Natural killer cell (primary cell): ENCODE results near the gene GSTK1. TPM values are rescaled to one million over a fixed set of nuclear protein-coding genes. Genes with fewer than 3 reads are reported as not detected.

ENCODE experiments used
- ATAC-seq, 3 donors: fragments of 150-1000 bp in 2 of 3; fragments of 200-7000 bp in 1 of 3; cut with Tn5 transposase; 1 replicate in 1 of 3; 2 replicates in 2 of 3; pipeline ENCODE4 v1.10.0; 2021; ENCODE audit warnings: mild to moderate bottlenecking in 2 of 3, moderate library complexity in 2 of 3
- DNase-seq, 2 donors: peaks; one replicate each; pipeline versions ENCODE4 v3.0.0 to v3.0.0-alpha.2; 2013 to 2021; ENCODE audit warnings: mixed read lengths in 1 of 2
- H3K27ac ChIP-seq: one replicate; pipeline ENCODE4 v1.5.1; 2013; ENCODE audit warnings: mild to moderate bottlenecking, low read length
- H3K27me3 ChIP-seq: one replicate; pipeline ENCODE4 v1.6.1; 2013; ENCODE audit warnings: low read length; ENCODE audit not compliant: control insufficient read depth, insufficient read depth
- H3K36me3 ChIP-seq: one replicate; pipeline ENCODE4 v1.6.1; 2013; ENCODE audit warnings: low read length; ENCODE audit not compliant: control insufficient read depth, insufficient read depth
- H3K4me1 ChIP-seq: one replicate; pipeline ENCODE4 v1.6.1; 2013; ENCODE audit warnings: low read length; ENCODE audit not compliant: control insufficient read depth, insufficient read depth
- H3K4me3 ChIP-seq: one replicate; pipeline ENCODE4 v1.5.1; 2013; ENCODE audit warnings: low read length
- H3K9me3 ChIP-seq: one replicate; pipeline ENCODE4 v1.6.1; 2013; ENCODE audit warnings: low read length; ENCODE audit not compliant: control insufficient read depth, insufficient read depth
- H3K27ac Mint-ChIP-seq, 2 donors: one replicate each; pipeline ENCODE4 v1.8.0; 2022; ENCODE audit warnings: mild to moderate bottlenecking in 2 of 2, mixed read lengths in 2 of 2, moderate library complexity in 1 of 2
- H3K27me3 Mint-ChIP-seq, 2 donors: one replicate each; pipeline ENCODE4 v1.8.0; 2022; ENCODE audit warnings: low read depth in 2 of 2, mixed read lengths in 2 of 2
- H3K36me3 Mint-ChIP-seq: one replicate; pipeline ENCODE4 v1.8.0; 2022; ENCODE audit warnings: mixed read lengths
- H3K4me1 Mint-ChIP-seq, 2 donors: one replicate each; pipeline ENCODE4 v1.8.0; 2022; ENCODE audit warnings: mixed read lengths in 2 of 2
- H3K4me3 Mint-ChIP-seq: one replicate; pipeline ENCODE4 v1.8.0; 2022; ENCODE audit warnings: mild to moderate bottlenecking, moderate library complexity, mixed read lengths
- H3K9me3 Mint-ChIP-seq, 2 donors: one replicate each; pipeline ENCODE4 v1.8.0; 2022; ENCODE audit warnings: mixed read lengths in 2 of 2
- CTCF ChIP-seq: fragments of 200-600 bp; IDR thresholded peaks from one replicate; pipeline ENCODE4 v1.8.0; 2022; ENCODE audit warnings: antibody characterized with exemption
- WGBS: methylation state at CpG from one replicate; pipeline ENCODE4 v1.1.7; 2013; ENCODE audit warnings: missing lambda C conversion rate; ENCODE audit not compliant: insufficient coverage; 5-methylcytosine and 5-hydroxymethylcytosine counted together
- intact Hi-C: fragments of 100-400 bp; cut with micrococcal nuclease; formaldehyde crosslinking; loops from one replicate; pipeline ENCODE4 v1.14.2; 2022
- total RNA-seq, 4 donors: library from RNA; stranded (reverse); fragments of 120-200 nt in 1 of 4; gene quantifications; one replicate each; pipeline versions ENCODE4 v1.2.3 to v1.2.4, GENCODE V29; 2013 to 2022

Gene GSTK1
- total RNA-seq, 3 donors from 2014 or later (not counting 1 experiment from before 2014, with no cell fraction given) = 159 to 215 (median 181) TPM

GRCh38 chr7:143280160-143280559 is 16.9 kb downstream of the GSTK1 start:
- ATAC-seq = no peak
- H3K4me1 Mint-ChIP-seq = peaks cover 0 to 11% of the 10 kb centered on the region in 2 donors

DNA sequence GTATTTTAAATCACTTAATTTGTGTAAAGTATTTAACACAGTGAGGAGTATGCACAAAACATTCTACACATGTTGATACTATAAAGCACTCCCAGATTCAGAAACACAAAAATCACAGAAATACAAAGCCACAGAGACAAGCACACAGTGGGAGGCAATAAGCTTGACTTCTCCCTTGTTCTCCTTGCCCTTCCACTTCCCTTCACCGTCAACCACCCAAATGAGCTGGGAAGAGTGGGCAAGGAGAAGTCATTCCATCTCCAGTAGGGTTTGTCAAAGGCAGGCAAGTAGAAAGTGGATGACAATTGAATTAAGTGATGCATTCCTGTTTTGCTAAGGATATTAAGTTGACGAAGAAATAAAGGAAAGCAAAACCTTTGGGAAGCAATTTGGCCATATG is 17.3 kb downstream of the GSTK1 start:
- TF ChIP-seq CTCF = no peak
- Histone ChIP-seq H3K27me3 (no peaks in the 10 kb centered on the region), H3K4me3 (no peak overlapping the region), H3K36me3 (no peaks in the 10 kb centered on the region), H3K9me3 (no peaks in the 10 kb centered on the region), H3K4me1 (no peaks in the 10 kb centered on the region), H3K27ac (no peak overlapping the region)
- 100% methylated on average over 1 of the region's 2 CpGs for WGBS
- Mint-ChIP-seq H3K27me3 (no peaks in the 10 kb centered on the region), H3K36me3 (no peaks in the 10 kb centered on the region), H3K27ac (no peak overlapping the region), H3K9me3 (no peaks in the 10 kb centered on the region), H3K4me1 (peaks cover 0 to 11% of the 10 kb centered on the region in 2 donors), H3K4me3 (no peak overlapping the region)
- intact Hi-C loops = no loop called here
- DNase-seq = no peak
- no peak for ATAC-seq

More at GRCh38 chr7:143280160-143280559, 16.9 kb downstream of the GSTK1 start:
- TF ChIP-seq CTCF = no peak
- H3K36me3 Mint-ChIP-seq = no peaks in the 10 kb centered on the region
- H3K36me3 ChIP-seq = no peaks in the 10 kb centered on the region
- no peaks in the 10 kb centered on the region for H3K9me3 Mint-ChIP-seq
- H3K9me3 ChIP-seq = no peaks in the 10 kb centered on the region
- no peak overlapping the region for H3K27ac ChIP-seq
- no peak overlapping the region for H3K4me3 ChIP-seq
- H3K4me1 ChIP-seq = no peaks in the 10 kb centered on the region
- H3K27ac Mint-ChIP-seq = peak overlapping the region in 1 of 2 donors; percentile 10
- no peak overlapping the region for H3K4me3 Mint-ChIP-seq
- no CpG with 5 or more reads among the region's 1 CpG for WGBS
- intact Hi-C loops = no loop called here
- H3K27me3 ChIP-seq = no peaks in the 10 kb centered on the region
- DNase-seq = peak in 1 of 2 donors; percentile 24
- no peaks in the 10 kb centered on the region for H3K27me3 Mint-ChIP-seq

DNA sequence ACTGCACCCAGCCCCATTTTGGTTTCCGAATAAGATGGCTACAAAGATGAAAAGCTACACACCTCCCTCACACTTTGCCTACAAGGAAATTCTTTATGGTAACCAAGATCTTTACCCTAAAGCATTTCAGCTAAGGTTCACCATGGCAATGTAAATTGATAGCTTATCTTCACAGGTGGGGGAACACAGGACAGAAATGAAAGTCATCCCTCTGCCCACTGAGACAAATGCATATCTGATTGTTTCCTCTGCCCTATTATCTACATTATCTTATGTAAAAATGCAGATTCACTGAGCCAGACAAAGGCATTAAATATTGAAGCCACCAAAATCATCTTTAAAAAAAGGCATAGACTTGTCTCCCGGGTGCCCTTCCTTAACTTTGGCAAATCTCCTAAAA is 18.3 kb downstream of the GSTK1 start:
- intact Hi-C loops = no loop called here
- H3K9me3 Mint-ChIP-seq = no peaks in the 10 kb centered on the region
- Histone ChIP-seq H3K9me3 (no peaks in the 10 kb centered on the region), H3K27ac (no peak overlapping the region), H3K27me3 (no peaks in the 10 kb centered on the region), H3K4me1 (no peaks in the 10 kb centered on the region), H3K36me3 (no peaks in the 10 kb centered on the region), H3K4me3 (no peak overlapping the region)
- WGBS = 100% methylated on average over 2 of the region's 2 CpGs
- no peak overlapping the region for H3K27ac Mint-ChIP-seq
- no peak overlapping the region for H3K4me3 Mint-ChIP-seq
- ATAC-seq (no peak), DNase-seq (no peak)
- no peak for TF ChIP-seq CTCF
- peaks cover 0 to 11% of the 10 kb centered on the region in 2 donors for H3K4me1 Mint-ChIP-seq
- no peaks in the 10 kb centered on the region for H3K27me3 Mint-ChIP-seq
- H3K36me3 Mint-ChIP-seq = no peaks in the 10 kb centered on the region

DNA sequence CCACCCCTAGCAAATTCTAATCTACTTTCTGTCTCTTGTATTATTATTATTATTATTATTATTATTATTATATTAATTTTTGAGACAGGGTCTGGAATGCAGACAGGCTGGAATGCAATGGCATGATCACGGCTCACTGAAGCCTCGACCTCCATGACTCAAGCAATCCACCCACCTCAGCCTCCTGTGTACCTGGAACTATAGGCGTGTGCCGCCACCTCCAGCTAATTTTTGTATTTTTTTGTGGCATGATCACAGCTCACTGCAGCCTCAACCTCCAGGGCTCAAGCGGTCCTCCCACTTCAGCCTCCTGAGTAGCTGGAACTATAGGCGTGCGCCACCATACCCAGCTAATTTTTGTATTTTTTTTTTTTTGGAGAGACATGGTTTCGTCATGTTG is 18.9 kb downstream of the GSTK1 start:
- H3K36me3 Mint-ChIP-seq = no peaks in the 10 kb centered on the region
- Histone ChIP-seq H3K36me3 (no peaks in the 10 kb centered on the region), H3K27me3 (no peaks in the 10 kb centered on the region), H3K4me1 (no peaks in the 10 kb centered on the region), H3K27ac (no peak overlapping the region), H3K4me3 (no peak overlapping the region), H3K9me3 (no peaks in the 10 kb centered on the region)
- no peaks in the 10 kb centered on the region for H3K27me3 Mint-ChIP-seq
- WGBS = 97% methylated on average over 8 of the region's 8 CpGs
- H3K4me1 Mint-ChIP-seq = peaks cover 0 to 11% of the 10 kb centered on the region in 2 donors
- no peak overlapping the region for H3K27ac Mint-ChIP-seq
- H3K4me3 Mint-ChIP-seq = no peak overlapping the region
- TF ChIP-seq CTCF = no peak
- ATAC-seq (no peak), DNase-seq (no peak)
- intact Hi-C loops = no loop called here
- H3K9me3 Mint-ChIP-seq = no peaks in the 10 kb centered on the region
